ENCODE results near the gene CA5A. TPM values are rescaled to one million over a fixed set of nuclear protein-coding genes. Genes with fewer than 3 reads are reported as not detected.

The CA5A gene
- total and polyA plus RNA-seq, 2 of the 4 experiments (the other 2 are of a cell fraction): not detected

DNA sequence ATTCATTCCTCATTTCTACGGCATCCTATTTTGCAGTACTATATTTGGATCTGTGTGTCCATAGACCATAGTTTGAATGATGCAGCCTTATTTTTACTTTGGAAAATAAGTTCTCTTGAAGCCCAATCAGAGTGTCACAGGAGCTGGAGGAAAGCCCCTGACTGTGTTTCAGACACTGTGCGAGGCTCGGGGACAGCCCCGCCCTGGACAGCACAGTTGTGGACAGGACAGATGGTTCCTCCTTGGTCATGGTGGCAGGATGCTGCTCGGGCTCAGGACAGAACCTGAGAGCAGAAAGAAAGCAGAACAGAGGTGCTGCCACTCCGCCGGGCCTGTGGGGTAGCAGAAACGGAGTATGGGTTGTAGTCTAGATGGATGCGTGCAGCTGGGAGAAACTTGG lies 37.8 kb upstream of the CA5A start:
- CTCF ChIA-PET: no interaction called here

More for the DNA sequence above, 37.8 kb upstream of the CA5A start:
- DNase-seq: no peak
- no peak overlapping the region for H4K5ac ChIP-seq (ENCODE audit: low read depth, low read length)
- POLR2A ChIA-PET (ENCODE audit: unreplicated experiment): no interaction called here
- H2AK5ac ChIP-seq (ENCODE audit: low read depth, low read length): no peak overlapping the region; the same call in 1 of the 2 replicates
- dilution Hi-C loops (cut with HindIII; ENCODE audit: low sequenced_read_pairs, unreplicated experiment) (no loop called here), intact Hi-C loops (cut with micrococcal nuclease) (no loop called here), in situ Hi-C loops (cut with MboI; ENCODE audit: low sequenced_read_pairs) (no loop called here)
- no peak overlapping the region for H3K23ac ChIP-seq (ENCODE audit: low read depth, low read length)
- H2BK20ac ChIP-seq (ENCODE audit: low read depth, low read length): no peak overlapping the region
- no peak overlapping the region for H3K14ac ChIP-seq (replicated peaks; ENCODE audit: low read depth, low read length)
- no peak overlapping the region for H2BK5ac ChIP-seq (ENCODE audit: low read depth, low read length, poor library complexity, severe bottlenecking)
- no peak overlapping the region for H2AFZ ChIP-seq (replicated peaks; ENCODE audit: low read length, poor library complexity)
- no peaks in the 10 kb centered on the region for H3K27me3 ChIP-seq (ENCODE audit: control insufficient read depth, insufficient read depth, low read length)
- H3K4me3 ChIP-seq (ENCODE audit: insufficient read depth, low read depth, low read length): no peak overlapping the region
- H3K4me2 ChIP-seq (ENCODE audit: low read depth, low read length): no peak overlapping the region
- peaks cover 4% of the 10 kb centered on the region for H3K9me1 ChIP-seq (ENCODE audit: insufficient read depth, low read length)
- peaks cover 14% of the 10 kb centered on the region for H3K9me3 ChIP-seq (ENCODE audit: control insufficient read depth, insufficient read depth, low read length)
- no peak overlapping the region for H3K9ac ChIP-seq (ENCODE audit: low read depth, low read length)
- no peak overlapping the region for H3K4ac ChIP-seq (ENCODE audit: low read depth, low read length)
- H3K56ac ChIP-seq (ENCODE audit: extremely low read depth, insufficient read depth, low read length): no peak overlapping the region
- 79% methylated on average over 5 of the region's 9 CpGs; no CpG with 5 or more reads in 1 of the 2 experiments for WGBS, 2 experiments (ENCODE audit: extremely low coverage in 2 of 2, insufficient read length in 1 of 2)
- peaks cover 7% of the 10 kb centered on the region for H3K4me1 ChIP-seq (ENCODE audit: control insufficient read depth, insufficient read depth, low read length)
- BruUV-seq (replicated peaks): no TSS peak
- no peak overlapping the region for H3K18ac ChIP-seq (ENCODE audit: low read depth, low read length)
- no peak overlapping the region for H4K91ac ChIP-seq (ENCODE audit: insufficient read depth, low read depth, low read length)
- peaks cover 47 to 65% of the 10 kb centered on the region in 2 experiments for H3K79me1 ChIP-seq (ENCODE audit: low read depth in 1 of 2, low read length in 2 of 2)
- H2BK15ac ChIP-seq (ENCODE audit: low read depth, low read length): no peak overlapping the region
- H4K20me1 ChIP-seq (ENCODE audit: insufficient read depth, low read length): peaks cover 7% of the 10 kb centered on the region
- peaks cover 9% of the 10 kb centered on the region for H3K36me3 ChIP-seq (ENCODE audit: control insufficient read depth, insufficient read depth, low read length)
- H4K8ac ChIP-seq (ENCODE audit: low read depth in 2 of 2, low read length in 2 of 2): no peak overlapping the region
- H3K27ac ChIP-seq (ENCODE audit: insufficient read depth, low read length): no peak overlapping the region
- no peak overlapping the region for H2BK120ac ChIP-seq (ENCODE audit: low read depth, low read length)
- no peak for TF ChIP-seq MAZ (IDR thresholded peaks at IDR 0.05; ENCODE audit: borderline replicate concordance, low read depth, low read length)
- TF ChIP-seq RAD21 (IDR thresholded peaks at IDR 0.05; ENCODE audit: low read length): no peak
- no peak for TF ChIP-seq RFX5 (IDR thresholded peaks at IDR 0.05; ENCODE audit: low read depth, low read length)
- no peak for TF ChIP-seq MXI1 (IDR thresholded peaks at IDR 0.05; ENCODE audit: borderline replicate concordance, low read depth, low read length)
- no peak for TF ChIP-seq USF2 (IDR thresholded peaks at IDR 0.05; ENCODE audit: low read depth, low read length)
- TF ChIP-seq CHD1 (IDR thresholded peaks at IDR 0.05; ENCODE audit: low read depth, low read length): no peak
- TF ChIP-seq MAFK (IDR thresholded peaks at IDR 0.05; ENCODE audit: low read depth, low read length): no peak
- no peak for TF ChIP-seq ELK1 (IDR thresholded peaks at IDR 0.05; ENCODE audit: borderline replicate concordance, low read depth, low read length)
- no peak for TF ChIP-seq NFE2L2 (IDR thresholded peaks at IDR 0.05; ENCODE audit: low read depth, low read length)
- TF ChIP-seq BHLHE40 (IDR thresholded peaks at IDR 0.05; ENCODE audit: low read depth, low read length): no peak
- no peak for TF ChIP-seq FOS (IDR thresholded peaks at IDR 0.05; ENCODE audit: low read depth, low read length)
- no peak for TF ChIP-seq CEBPB (IDR thresholded peaks at IDR 0.05; ENCODE audit: low read depth, low read length)
- no peak overlapping the region for H2AK9ac ChIP-seq (replicated peaks; ENCODE audit: low read depth, low read length, poor library complexity)
- ATAC-seq (ENCODE audit: low read depth): no peak

Measured in IMR-90 (cell line).